ENCODE results near the gene OTOR. TPM values are rescaled to one million over a fixed set of nuclear protein-coding genes. Genes with fewer than 3 reads are reported as not detected.

Gene OTOR
- not detected for total RNA-seq

DNA sequence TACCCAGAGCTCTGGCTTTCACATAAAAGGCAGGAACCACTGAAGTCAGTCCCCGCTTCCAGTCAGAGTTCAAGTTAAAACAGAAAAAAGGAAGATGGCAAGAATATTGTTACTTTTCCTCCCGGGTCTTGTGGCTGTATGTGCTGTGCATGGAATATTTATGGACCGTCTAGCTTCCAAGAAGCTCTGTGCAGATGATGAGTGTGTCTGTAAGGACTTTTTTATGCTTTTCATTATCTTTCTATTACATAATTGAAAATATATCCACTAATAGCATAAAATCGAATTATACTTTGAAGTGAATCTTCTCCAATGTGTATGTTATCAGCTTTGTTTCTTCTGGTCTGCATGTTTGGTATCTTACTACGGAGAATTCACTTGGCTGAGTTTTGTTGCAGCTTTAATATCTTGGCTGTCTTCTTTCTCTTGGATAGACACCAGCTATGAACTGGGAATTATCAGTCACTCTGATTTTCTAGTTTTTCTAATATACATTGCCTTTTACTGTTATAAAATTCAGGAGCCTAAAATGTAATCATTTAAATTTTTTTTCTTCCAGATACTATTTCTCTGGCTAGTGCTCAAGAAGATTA lies at the start of gene OTOR:
OTOR (plus strand) TSS at position 51 of the 593 bp plus-strand sequence; CDS start at position 95, 44 bp downstream.
- H3K27ac Mint-ChIP-seq = no peak within 1 kb of the TSS
- ChIA-PET CTCF (interaction anchor here (1.0 to 1.6 kb wide), 2 partner anchors 13 to 26 kb away, joined by 3 to 4 read pairs; no protein-coding TSS in a partner anchor), POLR2A (no interaction called here)
- H3K27me3 Mint-ChIP-seq (ENCODE audit: low read depth) = peaks cover 16% of the 10 kb centered on the region
- no peaks in the 10 kb centered on the region for H3K9me3 Mint-ChIP-seq (ENCODE audit: insufficient read depth)
- no peak for ATAC-seq
- no peak for DNase-seq
- no peaks in the 10 kb centered on the region for H3K4me1 Mint-ChIP-seq (ENCODE audit: low read depth)
- no peaks in the 10 kb centered on the region for H3K36me3 Mint-ChIP-seq (ENCODE audit: low read depth)
- no peak within 1 kb of the TSS for H3K4me3 Mint-ChIP-seq

DNA sequence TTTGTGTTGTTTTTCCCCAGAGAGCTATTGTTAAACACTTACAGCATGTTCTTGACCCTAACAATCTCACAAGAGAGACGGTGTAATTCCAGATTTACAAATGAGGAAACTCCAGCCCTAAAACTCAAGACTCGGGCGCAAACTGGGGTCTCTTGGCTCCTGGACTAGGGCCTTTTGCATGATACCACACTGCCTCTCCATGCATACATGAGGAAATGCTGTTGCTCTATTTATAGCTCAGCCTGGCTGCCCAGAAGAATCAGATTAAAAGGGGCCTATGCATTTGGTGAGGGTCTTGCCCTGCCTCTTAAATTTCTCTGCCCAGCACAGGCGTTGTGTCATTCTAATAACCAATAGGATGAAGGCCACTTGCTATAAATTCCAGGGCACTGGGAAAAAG lies 48.9 kb upstream of the OTOR start:
- CTCF ChIA-PET = interaction anchor here (1.0 kb wide), 1 partner anchor 13 kb away, joined by 3 read pairs; no protein-coding TSS in a partner anchor
- Mint-ChIP-seq H3K4me1 (ENCODE audit: low read depth) (no peaks in the 10 kb centered on the region), H3K9me3 (ENCODE audit: insufficient read depth) (no peaks in the 10 kb centered on the region)

GRCh38 chr20:16701296-16701695 lies 46.9 kb upstream of the OTOR start:
- Mint-ChIP-seq H3K36me3 (ENCODE audit: low read depth) (peaks cover 4% of the 10 kb centered on the region), H3K4me1 (ENCODE audit: low read depth) (no peaks in the 10 kb centered on the region), H3K27ac (no peak overlapping the region), H3K9me3 (ENCODE audit: insufficient read depth) (peaks cover under 1% of the 10 kb centered on the region), H3K4me3 (no peak overlapping the region), H3K27me3 (ENCODE audit: low read depth) (peaks cover 19% of the 10 kb centered on the region)
- peak; percentile 57 for DNase-seq
- ChIA-PET CTCF (interaction anchor here (1.2 kb wide), 1 partner anchor 60 kb away, joined by 7 read pairs; no protein-coding TSS in a partner anchor), POLR2A (no interaction called here)
- peak; percentile 76 for ATAC-seq

More for the DNA sequence above, 48.9 kb upstream of the OTOR start:
- DNase-seq (no peak), ATAC-seq (no peak)
- POLR2A ChIA-PET = no interaction called here
- H3K27ac Mint-ChIP-seq = no peak overlapping the region
- no peak overlapping the region for H3K4me3 Mint-ChIP-seq
- peaks cover 21% of the 10 kb centered on the region for H3K27me3 Mint-ChIP-seq (ENCODE audit: low read depth)
- no peaks in the 10 kb centered on the region for H3K36me3 Mint-ChIP-seq (ENCODE audit: low read depth)

DNA sequence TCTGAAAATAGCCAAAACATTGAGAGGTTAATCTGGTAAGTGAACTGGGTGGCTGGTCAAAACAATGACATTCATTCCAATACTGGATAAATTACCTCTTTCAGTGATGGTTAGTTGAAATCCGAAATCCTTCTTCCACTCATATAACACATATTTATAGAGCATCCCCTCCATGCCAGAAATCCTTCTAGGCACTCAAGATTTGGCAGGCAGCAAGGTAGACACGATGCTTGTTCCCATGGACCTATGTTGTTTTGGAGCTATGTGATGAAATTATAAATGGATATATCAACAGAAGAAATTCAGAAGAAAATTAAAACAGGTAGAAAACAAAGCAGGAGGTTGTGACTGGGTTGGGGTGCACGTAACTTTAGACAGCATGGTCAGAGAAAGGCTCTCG lies 44.6 kb upstream of the OTOR start:
- CTCF ChIA-PET = interaction anchor here (0.9 kb wide), 1 partner anchor 57 kb away, joined by 3 read pairs; no protein-coding TSS in a partner anchor
- Mint-ChIP-seq H3K4me3 (no peak overlapping the region), H3K27ac (no peak overlapping the region), H3K9me3 (ENCODE audit: insufficient read depth) (peaks cover 12% of the 10 kb centered on the region), H3K36me3 (ENCODE audit: low read depth) (peaks cover 11% of the 10 kb centered on the region), H3K4me1 (ENCODE audit: low read depth) (peaks cover 10% of the 10 kb centered on the region), H3K27me3 (ENCODE audit: low read depth) (peaks cover 21% of the 10 kb centered on the region)
- POLR2A ChIA-PET = no interaction called here
- DNase-seq (no peak), ATAC-seq (no peak)

DNA sequence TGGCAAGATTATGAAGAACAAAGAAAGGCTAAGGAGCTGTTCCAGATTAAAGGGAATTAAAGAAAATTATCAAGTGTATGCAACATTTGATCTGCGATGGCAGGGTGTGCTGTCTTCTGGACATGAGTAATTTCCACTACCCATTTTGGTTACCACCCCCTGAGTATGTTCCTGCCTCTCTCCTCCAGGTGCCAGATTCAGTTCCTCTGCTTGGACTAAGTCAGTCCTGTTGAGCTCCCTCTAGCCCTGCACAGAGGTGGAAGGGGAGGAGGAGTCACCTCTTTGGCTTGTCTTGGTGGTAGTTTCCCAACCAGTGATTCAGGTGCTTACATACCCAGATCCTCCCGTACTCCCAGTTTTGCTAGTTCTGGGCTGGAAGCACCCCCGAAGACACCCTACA lies 40.5 kb upstream of the OTOR start:
- DNase-seq (no peak), ATAC-seq (no peak)
- peaks cover 12% of the 10 kb centered on the region for H3K9me3 Mint-ChIP-seq (ENCODE audit: insufficient read depth)
- POLR2A ChIA-PET = no interaction called here
- H3K4me1 Mint-ChIP-seq (ENCODE audit: low read depth) = peaks cover 34% of the 10 kb centered on the region
- H3K4me3 Mint-ChIP-seq = no peak overlapping the region
- peaks cover 30% of the 10 kb centered on the region for H3K27me3 Mint-ChIP-seq (ENCODE audit: low read depth)
- peaks cover 15% of the 10 kb centered on the region for H3K36me3 Mint-ChIP-seq (ENCODE audit: low read depth)
- H3K27ac Mint-ChIP-seq = no peak overlapping the region
- CTCF ChIA-PET = no interaction called here

GRCh38 chr20:16708602-16709001 lies 39.6 kb upstream of the OTOR start:
- POLR2A ChIA-PET = no interaction called here
- H3K4me3 Mint-ChIP-seq = peak overlapping the region; percentile 42
- CTCF ChIA-PET = interaction anchor here (1.4 to 1.5 kb wide), 2 partner anchors 11 to 15 kb away, joined by 3 read pairs; no protein-coding TSS in a partner anchor
- H3K9me3 Mint-ChIP-seq (ENCODE audit: insufficient read depth) = peaks cover 12% of the 10 kb centered on the region
- ATAC-seq = peak; percentile 32
- H3K27me3 Mint-ChIP-seq (ENCODE audit: low read depth) = peaks cover 38% of the 10 kb centered on the region
- peaks cover 34% of the 10 kb centered on the region for H3K4me1 Mint-ChIP-seq (ENCODE audit: low read depth)
- no peak overlapping the region for H3K27ac Mint-ChIP-seq
- DNase-seq = no peak
- H3K36me3 Mint-ChIP-seq (ENCODE audit: low read depth) = peaks cover 15% of the 10 kb centered on the region

- ATAC-seq (peak; percentile 97), DNase-seq (peak; percentile 73)
- peak overlapping the region; percentile 42 for H3K4me3 Mint-ChIP-seq
- H3K4me1 Mint-ChIP-seq (ENCODE audit: low read depth) = peaks cover 34% of the 10 kb centered on the region
- ChIA-PET POLR2A (no interaction called here), CTCF (interaction anchor here (1.4 to 1.5 kb wide), 2 partner anchors 11 to 14 kb away, joined by 3 read pairs; no protein-coding TSS in a partner anchor)
- peaks cover 41% of the 10 kb centered on the region for H3K27me3 Mint-ChIP-seq (ENCODE audit: low read depth)
- H3K27ac Mint-ChIP-seq = peak overlapping the region; percentile 69
- H3K36me3 Mint-ChIP-seq (ENCODE audit: low read depth) = peaks cover 15% of the 10 kb centered on the region
- peaks cover 12% of the 10 kb centered on the region for H3K9me3 Mint-ChIP-seq (ENCODE audit: insufficient read depth)
These were observed 39.1 kb upstream of the OTOR start for GRCh38 chr20:16709017-16709416.

DNA sequence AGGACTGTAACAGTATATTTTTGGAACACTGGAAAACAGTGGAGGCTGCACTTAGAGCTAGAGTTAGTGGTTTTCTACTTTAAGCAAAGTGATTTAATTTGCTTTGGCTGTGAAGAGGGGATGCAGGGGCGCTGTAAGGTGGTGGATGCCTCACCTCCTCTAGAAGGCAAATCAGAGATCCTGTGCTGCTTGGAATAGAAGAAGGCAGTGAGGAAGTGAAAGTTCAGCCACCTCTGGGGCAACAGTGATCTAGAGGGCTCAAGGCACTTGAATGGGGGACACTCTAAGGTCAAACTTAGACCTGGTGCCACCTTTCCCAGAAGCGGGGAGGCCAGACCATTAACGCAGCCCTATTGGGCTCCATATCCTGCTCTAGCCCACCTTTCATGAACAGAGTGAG lies 37.4 kb upstream of the OTOR start:
- ATAC-seq (no peak), DNase-seq (no peak)
- H3K27me3 Mint-ChIP-seq (ENCODE audit: low read depth) = peaks cover 43% of the 10 kb centered on the region
- peaks cover 12% of the 10 kb centered on the region for H3K9me3 Mint-ChIP-seq (ENCODE audit: insufficient read depth)
- POLR2A ChIA-PET = no interaction called here
- H3K27ac Mint-ChIP-seq = no peak overlapping the region
- peaks cover 11% of the 10 kb centered on the region for H3K36me3 Mint-ChIP-seq (ENCODE audit: low read depth)
- CTCF ChIA-PET = no interaction called here
- no peak overlapping the region for H3K4me3 Mint-ChIP-seq
- H3K4me1 Mint-ChIP-seq (ENCODE audit: low read depth) = peaks cover 34% of the 10 kb centered on the region

DNA sequence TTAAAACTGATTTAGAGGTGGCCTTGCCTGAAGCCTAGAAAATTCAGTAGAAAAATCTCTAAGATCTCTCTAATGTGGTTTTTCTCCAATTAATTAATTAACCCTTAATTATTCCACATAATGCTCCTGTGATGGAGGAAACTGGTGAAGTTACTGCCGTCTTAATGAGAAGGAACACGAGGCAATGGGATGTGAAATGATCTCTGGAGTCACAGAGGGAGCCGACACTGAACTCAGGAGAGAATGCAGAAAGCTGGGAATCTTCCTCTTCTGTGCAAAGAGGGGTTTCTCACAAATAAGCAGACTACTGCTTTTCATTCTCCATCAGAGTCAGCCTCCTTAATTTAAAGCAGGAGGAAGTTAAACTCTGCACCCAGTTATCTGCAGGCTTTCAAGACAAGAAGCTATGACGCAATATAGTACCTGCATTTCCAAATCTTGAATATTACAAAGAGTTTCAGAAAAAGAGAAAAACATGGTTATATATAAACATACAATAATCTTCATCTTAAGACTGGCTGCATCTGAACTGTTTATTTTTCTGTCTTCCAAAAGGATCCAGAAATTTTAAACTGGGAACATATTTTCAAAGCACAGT lies 36.4 kb upstream of the OTOR start:
- ChIA-PET POLR2A (no interaction called here), CTCF (no interaction called here)
- ATAC-seq (no peak), DNase-seq (no peak)
- H3K27me3 Mint-ChIP-seq (ENCODE audit: low read depth) = peaks cover 46% of the 10 kb centered on the region
- no peak overlapping the region for H3K4me3 Mint-ChIP-seq
- peaks cover 6% of the 10 kb centered on the region for H3K9me3 Mint-ChIP-seq (ENCODE audit: insufficient read depth)
- H3K4me1 Mint-ChIP-seq (ENCODE audit: low read depth) = peaks cover 34% of the 10 kb centered on the region
- H3K27ac Mint-ChIP-seq = no peak overlapping the region
- H3K36me3 Mint-ChIP-seq (ENCODE audit: low read depth) = peaks cover 7% of the 10 kb centered on the region

DNA sequence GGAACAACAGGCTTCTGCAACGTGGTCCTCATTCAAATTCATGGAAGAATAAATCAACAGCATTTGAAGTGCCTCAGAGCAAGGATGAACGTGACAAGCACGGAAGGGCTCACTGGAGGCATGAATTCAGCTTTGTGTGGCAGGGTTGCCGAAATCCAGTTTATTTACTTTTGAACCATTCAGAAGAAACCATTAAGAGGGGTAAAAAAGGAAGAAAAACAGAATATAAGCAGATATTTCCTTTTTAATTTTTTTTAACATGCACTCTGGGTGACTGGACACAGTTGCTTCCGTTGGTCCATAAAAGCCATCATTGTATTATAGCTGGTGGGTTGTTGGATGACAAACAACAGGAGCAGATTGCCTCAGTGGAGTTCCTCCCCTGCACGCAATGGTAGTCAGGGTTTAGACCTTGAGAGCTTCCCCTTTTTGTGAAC lies 35.6 kb upstream of the OTOR start:
- H3K4me1 Mint-ChIP-seq (ENCODE audit: low read depth) = peaks cover 34% of the 10 kb centered on the region

DNA sequence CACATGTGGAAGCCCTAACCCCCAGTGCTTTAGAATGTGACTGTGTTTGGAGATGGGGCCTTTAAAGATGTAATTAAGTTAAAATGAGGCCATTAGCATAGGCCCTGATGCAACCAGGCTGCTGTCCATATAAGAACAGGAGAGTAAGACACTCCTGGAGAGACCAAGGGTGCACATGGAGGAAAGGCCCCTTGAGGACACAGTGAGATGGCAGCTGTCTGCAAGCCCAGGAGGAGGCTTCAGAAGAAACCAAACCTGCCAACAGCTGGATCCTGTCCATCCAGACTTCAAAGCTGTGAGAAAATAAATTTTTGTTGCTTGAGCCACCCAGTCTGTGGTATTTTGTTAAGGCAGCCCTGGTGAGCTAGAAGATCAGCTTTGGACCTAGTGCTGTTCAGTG lies 35.1 kb upstream of the OTOR start:
- peaks cover under 1% of the 10 kb centered on the region for H3K9me3 Mint-ChIP-seq (ENCODE audit: insufficient read depth)
- H3K36me3 Mint-ChIP-seq (ENCODE audit: low read depth) = peaks cover 6% of the 10 kb centered on the region
- ChIA-PET CTCF (interaction anchor here (1.5 to 2.0 kb wide), 2 partner anchors 10 to 48 kb away, joined by 3 to 6 read pairs; no protein-coding TSS in a partner anchor), POLR2A (no interaction called here)
- H3K27me3 Mint-ChIP-seq (ENCODE audit: low read depth) = peaks cover 44% of the 10 kb centered on the region
- DNase-seq (no peak), ATAC-seq (no peak)
- H3K4me1 Mint-ChIP-seq (ENCODE audit: low read depth) = peaks cover 29% of the 10 kb centered on the region
- no peak overlapping the region for H3K4me3 Mint-ChIP-seq
- no peak overlapping the region for H3K27ac Mint-ChIP-seq

More for the DNA sequence above, 35.6 kb upstream of the OTOR start:
- no peak overlapping the region for H3K27ac Mint-ChIP-seq
- ChIA-PET CTCF (no interaction called here), POLR2A (no interaction called here)
- peaks cover 7% of the 10 kb centered on the region for H3K36me3 Mint-ChIP-seq (ENCODE audit: low read depth)
- peaks cover 5% of the 10 kb centered on the region for H3K9me3 Mint-ChIP-seq (ENCODE audit: insufficient read depth)
- peaks cover 47% of the 10 kb centered on the region for H3K27me3 Mint-ChIP-seq (ENCODE audit: low read depth)
- DNase-seq = no peak
- no peak overlapping the region for H3K4me3 Mint-ChIP-seq
- ATAC-seq = no peak

DNA sequence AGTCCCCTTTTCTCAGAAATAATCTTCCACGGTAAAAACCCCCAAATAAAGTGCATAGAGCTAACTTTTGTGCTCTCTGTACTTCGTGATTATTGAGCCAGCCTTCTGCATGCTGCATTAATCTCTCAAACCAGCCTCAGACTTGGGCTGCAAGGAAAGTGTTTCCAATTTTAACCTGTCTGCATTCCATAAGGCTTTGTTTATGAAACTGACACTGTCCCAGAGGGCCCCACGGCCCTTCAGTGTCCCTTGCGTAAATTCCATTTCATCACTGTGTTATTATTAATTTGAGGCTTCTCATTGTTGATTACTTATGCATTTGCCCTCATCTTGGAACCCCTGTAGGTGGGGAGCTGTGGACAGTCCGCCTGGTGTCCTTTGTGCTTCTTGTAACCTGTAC lies 33.9 kb upstream of the OTOR start:
- Mint-ChIP-seq H3K4me3 (no peak overlapping the region), H3K36me3 (ENCODE audit: low read depth) (peaks cover 3% of the 10 kb centered on the region), H3K9me3 (ENCODE audit: insufficient read depth) (no peaks in the 10 kb centered on the region), H3K27me3 (ENCODE audit: low read depth) (peaks cover 50% of the 10 kb centered on the region), H3K27ac (no peak overlapping the region), H3K4me1 (ENCODE audit: low read depth) (peaks cover 17% of the 10 kb centered on the region)
- ATAC-seq (no peak), DNase-seq (no peak)
- ChIA-PET CTCF (interaction anchor here (1.5 to 2.0 kb wide), 2 partner anchors 9 to 47 kb away, joined by 3 to 6 read pairs; no protein-coding TSS in a partner anchor), POLR2A (no interaction called here)
